Prostate gland (tissue), 2 donors: ENCODE data around the gene B9D1. TPM values are rescaled to one million over a fixed set of nuclear protein-coding genes. Genes with fewer than 3 reads are reported as not detected.

Experiments used
- DNase-seq: peaks from one replicate; pipeline ENCODE4 v3.0.0-alpha.2; 2019; ENCODE audit warnings: low spot score
- H3K27ac ChIP-seq, 2 donors: fragments of 200-600 bp; sonication (generic); 2 replicates each; pipeline ENCODE4 v1.5.1; 2017 to 2019
- H3K27me3 ChIP-seq: fragments of 200-600 bp; sonication (generic); replicated peaks from 2 replicates; pipeline ENCODE4 v1.5.1; 2019; ENCODE audit not compliant: insufficient read depth
- H3K36me3 ChIP-seq, 2 donors: fragments of 200-600 bp; sonication (generic); 1 replicate in 1 of 2; 2 replicates in 1 of 2; pipeline versions ENCODE4 v1.5.1 to v1.8.1; 2017 to 2019
- H3K4me1 ChIP-seq: fragments of 200-600 bp; sonication (generic); replicated peaks from 2 replicates; pipeline ENCODE4 v1.5.1; 2019
- H3K4me3 ChIP-seq, 2 donors: fragments of 200-600 bp; sonication (generic); 2 replicates each; pipeline ENCODE4 v1.5.1; 2017 to 2019
- H3K9me3 ChIP-seq: fragments of 200-600 bp; sonication (generic); 2 replicates; pipeline ENCODE4 v1.5.1; 2017
- POLR2A ChIP-seq: fragments of 450-650 bp; IDR thresholded peaks from one replicate; pipeline ENCODE4 v1.6.1; 2016; ENCODE audit warnings: antibody characterized with exemption, mild to moderate bottlenecking
- POLR2AphosphoS5 ChIP-seq: sonication (generic); formaldehyde crosslinking; IDR thresholded peaks from one replicate; pipeline ENCODE4 v1.6.1; 2017; ENCODE audit warnings: antibody characterized with exemption
- WGBS: methylation state at CpG from one replicate; pipeline ENCODE4 v1.1.5; 2018; 5-methylcytosine and 5-hydroxymethylcytosine counted together
- intact Hi-C: fragments of 100-400 bp; cut with DNase I; formaldehyde crosslinking; loops from one replicate; pipeline ENCODE4 v1.14.2; 2022
- microRNA counts, 2 donors: library from miRNA; unstranded; fragments of <30 nt; microRNA quantifications; one replicate each; lab custom pipeline; 2016 to 2017
- microRNA-seq: library from miRNA; unstranded; fragments of <30 nt; microRNA quantifications from one replicate; pipeline ENCODE4, GENCODE V29; 2016
- small RNA-seq, 2 donors: library from RNA; depleted of rRNA; stranded (forward); fragments of <200 nt; gene quantifications; one replicate each; pipeline ENCODE3, GENCODE V24; 2016
- total RNA-seq, 2 donors: library from RNA; depleted of rRNA; stranded (reverse); fragments of >200 nt; gene quantifications; one replicate each; pipeline ENCODE4 v1.1.0, GENCODE V29; 2016
- TF ChIP-seq, protein P1 (sequence below), 4 experiments: fragments of 200-600 bp in 2 of 4; fragments of 450-650 bp in 2 of 4; sonication (generic) in 2 of 4; IDR thresholded peaks; 1 replicate in 3 of 4; 2 replicates in 1 of 4; pipeline ENCODE4 v1.5.1; 2016 to 2019; ENCODE audit warnings: antibody characterized with exemption in 4 of 4, mild to moderate bottlenecking in 2 of 4, moderate library complexity in 2 of 4

The B9D1 gene
- total RNA-seq, 2 donors from 2014 or later = 15.7 to 28.8 TPM

DNA sequence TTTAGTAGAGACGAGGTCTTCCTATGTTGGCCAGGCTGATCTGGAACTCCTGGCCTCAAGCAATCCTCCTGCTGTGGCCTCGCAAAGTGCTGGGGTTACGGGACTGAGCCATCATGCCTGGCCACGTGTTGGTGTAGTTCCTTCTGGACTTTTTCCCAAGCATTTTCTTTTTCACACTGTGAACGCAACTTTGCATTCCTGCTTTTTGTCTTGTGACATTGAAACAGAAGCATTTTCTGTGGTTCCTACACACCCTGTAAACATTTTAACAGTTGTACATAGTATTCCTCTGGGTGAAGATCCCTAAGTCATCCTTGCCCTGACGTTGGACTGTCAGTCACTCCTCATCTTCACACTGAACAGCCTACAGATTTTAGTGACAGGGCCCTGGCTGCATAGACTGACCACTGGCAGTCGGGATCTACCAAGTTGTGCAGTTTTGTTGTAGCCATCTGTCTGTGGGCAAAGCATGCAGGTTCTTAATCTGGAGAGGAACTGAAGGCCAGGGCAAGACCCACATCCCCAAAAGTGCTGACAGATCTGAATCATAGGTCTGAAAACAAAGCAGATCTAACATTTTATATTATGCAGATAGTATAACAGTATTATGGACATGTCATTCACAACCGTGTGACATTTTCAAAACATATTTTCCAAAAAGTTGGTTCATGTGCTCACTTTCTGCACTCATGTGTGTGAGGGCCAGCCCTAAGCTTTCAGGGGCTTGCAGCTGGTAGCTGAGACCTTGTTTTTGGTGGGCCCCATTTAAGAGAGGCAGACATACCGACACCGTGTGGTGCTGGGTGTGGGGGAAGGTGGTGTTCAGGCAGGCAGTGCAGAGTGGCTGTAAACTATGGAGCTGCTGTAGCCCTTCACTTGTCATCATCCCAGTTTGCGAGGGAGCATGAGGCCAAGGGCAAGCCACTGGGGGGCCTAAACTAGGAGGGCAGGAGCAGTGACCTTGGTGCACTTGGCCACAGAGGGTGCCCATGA lies 65.4 kb downstream of the B9D1 start:
- Histone ChIP-seq H3K36me3 (no peaks in the 10 kb centered on the region), H3K4me1 (no peaks in the 10 kb centered on the region), H3K4me3 (no peak overlapping the region), H3K9me3 (no peaks in the 10 kb centered on the region), H3K27ac (no peak overlapping the region), H3K27me3 (no peaks in the 10 kb centered on the region)
- WGBS = 66% methylated on average over 11 of the region's 11 CpGs
- intact Hi-C loops = no loop called here
- TF ChIP-seq POLR2A = no peak
- TF ChIP-seq, protein P1, sequence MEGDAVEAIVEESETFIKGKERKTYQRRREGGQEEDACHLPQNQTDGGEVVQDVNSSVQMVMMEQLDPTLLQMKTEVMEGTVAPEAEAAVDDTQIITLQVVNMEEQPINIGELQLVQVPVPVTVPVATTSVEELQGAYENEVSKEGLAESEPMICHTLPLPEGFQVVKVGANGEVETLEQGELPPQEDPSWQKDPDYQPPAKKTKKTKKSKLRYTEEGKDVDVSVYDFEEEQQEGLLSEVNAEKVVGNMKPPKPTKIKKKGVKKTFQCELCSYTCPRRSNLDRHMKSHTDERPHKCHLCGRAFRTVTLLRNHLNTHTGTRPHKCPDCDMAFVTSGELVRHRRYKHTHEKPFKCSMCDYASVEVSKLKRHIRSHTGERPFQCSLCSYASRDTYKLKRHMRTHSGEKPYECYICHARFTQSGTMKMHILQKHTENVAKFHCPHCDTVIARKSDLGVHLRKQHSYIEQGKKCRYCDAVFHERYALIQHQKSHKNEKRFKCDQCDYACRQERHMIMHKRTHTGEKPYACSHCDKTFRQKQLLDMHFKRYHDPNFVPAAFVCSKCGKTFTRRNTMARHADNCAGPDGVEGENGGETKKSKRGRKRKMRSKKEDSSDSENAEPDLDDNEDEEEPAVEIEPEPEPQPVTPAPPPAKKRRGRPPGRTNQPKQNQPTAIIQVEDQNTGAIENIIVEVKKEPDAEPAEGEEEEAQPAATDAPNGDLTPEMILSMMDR (IDR thresholded peaks at IDR 0.05) = no peak
- no peak for TF ChIP-seq POLR2AphosphoS5
- no peak for DNase-seq

GRCh38 chr17:19295473-19296135 lies 66.9 kb downstream of the B9D1 start:
- no peaks in the 10 kb centered on the region for H3K36me3 ChIP-seq
- no peaks in the 10 kb centered on the region for H3K9me3 ChIP-seq
- H3K4me3 ChIP-seq = no peak overlapping the region
- H3K4me1 ChIP-seq = no peaks in the 10 kb centered on the region
- no peak overlapping the region for H3K27ac ChIP-seq
- WGBS = 78% methylated on average over 8 of the region's 8 CpGs
- intact Hi-C loops = no loop called here
- H3K27me3 ChIP-seq = no peaks in the 10 kb centered on the region
- TF ChIP-seq POLR2A = no peak
- TF ChIP-seq, protein P1 (IDR thresholded peaks at IDR 0.05) = no peak
- no peak for TF ChIP-seq POLR2AphosphoS5
- no peak for DNase-seq

DNA sequence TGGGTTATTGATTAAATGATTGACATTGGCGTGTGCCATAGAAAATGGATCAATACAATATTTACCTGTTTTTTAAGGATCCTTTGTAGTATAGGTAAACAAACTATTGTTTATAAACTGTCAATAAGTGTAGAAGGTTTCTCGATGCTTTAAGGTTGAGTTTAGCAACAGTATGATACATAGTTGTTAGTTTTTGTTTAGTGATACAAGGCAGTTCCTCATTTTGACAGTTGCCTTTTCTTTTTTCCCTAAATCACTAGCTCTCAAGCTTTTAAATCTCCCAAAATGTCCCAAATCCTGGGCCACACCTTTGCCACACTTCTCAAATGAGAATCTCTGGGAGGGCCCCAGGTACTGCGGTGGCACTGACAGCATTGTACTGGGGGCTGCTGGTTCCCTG lies 68.1 kb downstream of the B9D1 start:
- Histone ChIP-seq H3K27me3 (no peaks in the 10 kb centered on the region), H3K36me3 (no peaks in the 10 kb centered on the region), H3K9me3 (no peaks in the 10 kb centered on the region), H3K4me1 (no peaks in the 10 kb centered on the region), H3K4me3 (no peak overlapping the region), H3K27ac (no peak overlapping the region)
- intact Hi-C loops = no loop called here
- TF ChIP-seq POLR2A = no peak
- no peak for TF ChIP-seq POLR2AphosphoS5
- TF ChIP-seq, protein P1 (IDR thresholded peaks at IDR 0.05) = no peak
- DNase-seq = no peak
- WGBS = 90% methylated on average over 3 of the region's 3 CpGs

MicroRNAs within 50 kb of the gene (microRNA counts, 767-probe panel; counts per million panel counts)
- 3,296 to 3,311 counts per million in 2 donors for microRNA hsa-miR-1180 (lab: Ali Mortazavi, UCI)

Small RNA genes lying within 50 kb of the gene (microRNA-seq; reads per million reads assigned to microRNA genes)
- gene MIR1180 = 680 reads per million, percentile 87 among the genes with 10 or more reads in this experiment

Small RNA genes lying within 50 kb of the gene (small RNA-seq; reads per million reads assigned to genes)
- 6.3 to 8.5 reads per million in 2 donors for gene MIR1180

Other genes starting within 250 kb of the B9D1 start
- 1 to 10 TPM in 1 of 2 donors, not detected in 1; 4.3 TPM for gene GRAPL, start 235.1 kb downstream of the B9D1 start, total RNA-seq
- gene EPN2, start 125.4 kb downstream of the B9D1 start, total RNA-seq = 10 to 100 TPM; 28.8 to 67.7 TPM
- 10 to 100 TPM; 22.3 to 43.1 TPM for gene MAPK7, start 15.8 kb upstream of the B9D1 start, total RNA-seq
- 100 to 1,000 TPM in 1 of 2 donors, 10 to 100 TPM in 1; 56.1 to 146 TPM for gene MFAP4, start 24.5 kb upstream of the B9D1 start, total RNA-seq
- 1 to 10 TPM; 2.3 to 6.6 TPM for gene RNF112, start 48.5 kb upstream of the B9D1 start, total RNA-seq
- 10 to 100 TPM in 1 of 2 donors, 1 to 10 TPM in 1; 4.5 to 20.0 TPM for gene SLC47A1, start 171.1 kb upstream of the B9D1 start, total RNA-seq